Measurements from ENCODE around the gene PLB1.
"Not testable (repeated sequence)": the region's sequence is repeated elsewhere in the genome, so short reads cannot be mapped to it uniquely, and the experiment has no call there.

Gene PLB1

GRCh38 chr2:28469947-28470535, 25.8 kb upstream of the PLB1 start:
- DNase-seq (ENCODE audit: low spot score): no peak

DNA sequence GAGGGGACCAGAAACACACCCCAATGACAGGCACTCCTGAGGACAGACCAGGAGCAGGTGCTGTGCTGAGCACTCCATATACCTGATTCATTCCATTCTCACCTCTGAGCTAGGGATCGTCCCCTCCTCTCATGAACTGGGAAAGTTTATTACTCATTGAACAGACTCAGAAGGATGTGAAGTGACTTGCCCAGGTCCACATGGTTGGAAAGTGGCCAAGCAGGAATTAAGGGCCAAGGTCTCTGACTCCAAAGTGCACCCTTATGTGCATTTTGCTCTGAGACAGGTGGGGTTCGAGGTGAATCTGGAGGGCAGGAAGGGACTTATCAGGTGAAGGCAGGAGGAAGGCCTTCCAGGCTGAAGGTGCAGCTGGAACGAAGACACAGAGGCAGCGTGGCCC, 25.1 kb upstream of the PLB1 start:
- DNase-seq (ENCODE audit: low spot score): peak; percentile 29

DNA sequence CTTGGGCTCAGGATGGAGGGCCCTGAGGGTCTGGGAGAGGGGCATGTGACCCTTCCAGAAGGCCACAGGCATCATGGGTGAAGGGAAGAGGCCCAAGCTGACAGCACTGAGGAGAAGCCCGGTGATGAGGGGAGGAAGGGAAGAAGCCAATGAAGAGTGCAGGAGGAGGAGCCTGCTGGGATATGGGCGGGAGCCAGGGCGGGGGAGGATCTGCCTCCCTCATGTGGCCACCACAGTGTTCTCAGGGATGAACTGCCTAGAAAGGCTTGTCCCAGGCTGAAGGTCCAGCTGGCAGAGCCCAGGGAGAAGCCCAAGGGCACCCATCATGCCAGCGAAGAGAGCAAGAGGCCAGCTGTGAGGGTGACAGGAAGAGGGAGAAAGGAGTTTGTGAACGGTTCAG, 24.6 kb upstream of the PLB1 start:
- DNase-seq (ENCODE audit: low spot score): peak; percentile 26

DNA sequence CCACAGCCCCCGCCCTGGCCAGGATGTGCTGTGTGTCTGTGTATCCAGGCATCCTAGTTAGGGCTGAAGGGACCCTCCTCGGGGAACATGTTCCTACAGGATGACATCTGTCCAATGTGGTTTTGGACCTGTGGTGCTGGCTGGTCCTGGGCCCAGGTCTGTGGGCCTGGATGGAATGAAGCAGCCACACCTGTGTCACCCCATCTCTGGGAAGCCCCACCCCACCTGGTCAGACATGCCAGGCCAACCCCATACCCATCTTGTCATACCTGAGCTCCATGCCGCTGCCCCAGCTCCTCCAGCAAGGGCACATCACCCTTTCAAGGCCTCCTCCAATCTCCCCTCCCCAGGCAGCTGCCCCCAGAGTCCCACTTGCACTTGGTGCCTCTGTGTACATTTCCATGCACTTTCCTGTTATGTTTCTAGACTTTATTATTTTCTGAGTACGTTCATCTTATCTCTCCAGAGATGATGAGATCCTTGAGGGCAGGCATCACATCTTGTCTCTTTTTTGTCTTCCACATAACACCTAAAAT, 24.1 kb upstream of the PLB1 start:
- DNase-seq (ENCODE audit: low spot score): no peak

DNA sequence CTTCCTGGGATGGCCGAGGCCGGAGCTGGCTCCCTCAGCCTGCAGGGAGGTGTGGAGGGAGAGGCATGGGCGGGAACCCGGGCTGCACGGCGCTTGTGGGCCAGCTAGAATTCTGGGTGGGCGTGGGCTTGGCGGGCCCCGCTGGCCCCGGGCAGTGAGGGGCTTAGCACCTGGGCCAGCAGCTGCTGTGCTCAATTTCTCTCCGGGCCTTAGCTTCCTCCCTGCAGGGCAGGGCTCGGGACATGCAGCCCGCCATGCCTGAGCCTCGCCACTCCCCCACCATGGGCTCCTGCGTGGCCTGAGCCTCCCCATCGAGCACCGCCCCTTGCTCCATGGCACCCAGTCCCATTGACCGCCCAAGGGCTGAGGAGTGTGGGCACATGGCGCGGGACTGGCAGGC, 23.2 kb upstream of the PLB1 start:
- not testable (repeated sequence) for DNase-seq (ENCODE audit: low spot score)

- no peak for DNase-seq (ENCODE audit: low spot score)
Observed at GRCh38 chr2:28475088-28475595, 20.7 kb upstream of the PLB1 start.

DNA sequence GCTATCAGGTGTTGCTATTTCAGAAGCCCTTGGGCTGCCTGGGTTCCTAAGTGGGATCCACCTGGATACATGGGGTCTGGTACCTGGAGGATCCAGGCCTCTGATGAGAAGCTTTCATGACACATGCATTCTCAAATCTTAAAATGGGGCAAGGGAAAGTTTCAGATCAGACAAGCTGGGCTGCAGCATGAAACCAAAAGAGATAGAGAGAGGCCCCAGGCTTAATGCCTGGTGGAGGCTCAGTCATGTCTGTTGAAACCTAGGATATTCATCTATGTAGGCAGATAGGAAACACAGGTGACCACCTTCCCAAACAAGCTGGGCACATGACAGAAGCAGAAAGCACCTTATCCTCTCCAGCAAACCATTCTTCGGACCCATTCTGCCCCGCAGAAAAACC, 18.8 kb upstream of the PLB1 start:
- DNase-seq (ENCODE audit: low spot score): no peak

DNA sequence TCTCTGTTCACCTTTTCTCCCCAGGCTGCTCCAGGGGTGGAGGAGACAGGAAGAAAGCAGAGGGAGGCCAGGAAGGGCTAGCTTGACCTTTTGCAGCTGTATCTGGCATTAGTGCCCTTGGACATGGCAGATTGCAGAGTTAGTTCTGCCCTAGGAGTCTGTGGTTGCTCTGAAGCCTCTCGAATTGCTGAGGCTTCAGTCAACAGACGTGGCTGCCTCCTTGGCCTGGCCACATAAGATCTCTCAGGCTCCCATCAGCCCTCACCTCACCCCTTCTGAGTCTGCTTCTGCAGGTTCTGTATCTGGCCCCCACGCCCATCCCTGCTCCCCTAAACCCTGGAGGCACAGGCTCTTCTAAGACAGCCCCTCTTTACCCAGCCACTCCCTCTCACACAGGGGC, 18.2 kb upstream of the PLB1 start:
- DNase-seq (ENCODE audit: low spot score): no peak

- no peak for DNase-seq (ENCODE audit: low spot score)
Observed at GRCh38 chr2:28480403-28481049, 15.3 kb upstream of the PLB1 start.

GRCh38 chr2:28481905-28482304, 14.0 kb upstream of the PLB1 start:
- no peak for DNase-seq (ENCODE audit: low spot score)

GRCh38 chr2:28484835-28485234, 11.0 kb upstream of the PLB1 start:
- no peak for DNase-seq (ENCODE audit: low spot score)

- DNase-seq (ENCODE audit: low spot score): no peak
Observed at GRCh38 chr2:28486526-28486925, 9.3 kb upstream of the PLB1 start.

GRCh38 chr2:28487258-28487657, 8.6 kb upstream of the PLB1 start:
- DNase-seq (ENCODE audit: low spot score): no peak

GRCh38 chr2:28488083-28488830, 7.6 kb upstream of the PLB1 start:
- DNase-seq (ENCODE audit: low spot score): no peak

GRCh38 chr2:28488858-28489575, 6.8 kb upstream of the PLB1 start:
- DNase-seq (ENCODE audit: low spot score): no peak

DNA sequence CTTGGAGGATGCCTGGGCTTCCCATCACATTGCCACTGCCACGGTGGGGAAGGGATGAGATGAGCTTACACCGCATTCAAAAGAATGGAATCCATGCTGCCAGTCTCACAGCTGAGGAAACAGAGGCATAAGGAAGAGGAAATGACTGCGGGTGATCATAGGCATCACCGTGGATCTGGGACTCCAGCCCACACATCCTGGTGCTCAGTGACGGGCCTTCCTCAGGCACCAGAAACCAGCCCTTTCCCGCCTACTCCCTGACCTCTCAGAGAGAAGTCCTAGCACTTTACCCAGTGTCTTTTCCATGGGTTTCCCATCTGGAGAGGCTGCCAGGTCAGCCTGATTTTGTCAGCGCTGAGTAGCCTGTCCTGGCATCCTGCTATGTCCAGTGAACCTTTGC, 5.3 kb upstream of the PLB1 start:
- DNase-seq (ENCODE audit: low spot score): no peak

DNA sequence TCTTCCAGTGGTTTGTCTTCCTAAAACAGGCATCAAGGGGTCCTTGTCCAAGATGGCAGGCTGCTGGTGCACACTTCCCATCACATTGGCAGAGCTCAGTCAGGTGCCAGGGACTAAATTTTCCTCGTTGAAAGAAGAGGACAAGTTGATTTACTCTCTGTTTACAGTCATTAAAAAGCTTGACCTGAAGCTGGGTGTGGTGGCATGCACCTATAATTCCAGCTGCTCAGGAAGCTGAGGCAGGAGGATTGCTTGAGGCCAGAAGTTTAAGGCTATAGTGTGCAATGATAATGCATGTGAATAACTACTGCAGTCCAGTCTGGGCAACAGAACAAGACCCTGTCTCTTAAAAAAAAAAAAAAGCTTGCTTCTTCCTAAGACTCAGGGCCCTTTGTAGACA, 3.6 kb upstream of the PLB1 start:
- no peak for DNase-seq (ENCODE audit: low spot score)

- no peak for DNase-seq (ENCODE audit: low spot score)
Observed at GRCh38 chr2:28493636-28494035, 2.2 kb upstream of the PLB1 start.

DNA sequence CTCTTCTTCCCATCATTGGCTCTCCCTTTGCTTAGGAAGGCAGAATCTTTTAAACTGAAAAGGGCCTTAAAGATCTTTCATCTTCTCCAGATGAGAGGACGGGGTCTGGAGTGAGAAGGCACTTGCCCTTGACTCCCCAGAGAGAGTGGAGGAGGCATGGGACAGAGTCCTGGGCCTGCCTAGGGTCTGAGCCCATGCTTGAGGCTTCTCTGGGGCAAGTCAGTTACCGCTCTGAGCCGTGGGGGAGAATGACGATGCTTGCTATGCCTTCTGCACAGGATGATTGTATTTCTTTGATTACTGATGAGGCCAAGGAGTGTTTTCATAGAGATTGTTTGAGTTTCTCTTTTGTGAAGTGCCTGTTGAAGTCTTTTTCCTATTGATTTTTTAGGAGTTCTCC, 921 bp downstream of the PLB1 start:
- DNase-seq (ENCODE audit: low spot score): no peak

DNA sequence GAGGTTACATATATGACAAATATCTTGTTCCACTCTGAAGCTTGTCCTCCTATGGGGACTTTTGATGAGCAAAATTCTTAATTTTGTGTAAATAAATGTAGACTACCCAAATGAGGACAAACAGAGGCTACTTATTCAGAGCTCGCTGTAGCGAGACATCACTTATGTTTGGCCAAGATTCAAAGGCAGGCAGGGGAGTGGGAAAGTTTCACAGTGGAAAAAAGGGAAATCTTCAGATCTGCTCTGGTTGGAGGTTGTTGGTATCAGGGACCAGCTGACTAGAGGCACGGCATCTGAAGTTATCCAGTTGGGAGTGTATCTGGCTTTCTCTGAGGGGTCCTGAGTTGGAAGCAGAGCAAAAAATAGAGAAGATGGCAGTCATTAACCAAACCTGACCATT, 1.3 kb downstream of the PLB1 start:
- no peak for DNase-seq (ENCODE audit: low spot score)

- no peak for DNase-seq (ENCODE audit: low spot score)
Observed at GRCh38 chr2:28499282-28499681, 3.4 kb downstream of the PLB1 start.

- DNase-seq (ENCODE audit: low spot score): no peak
Observed at GRCh38 chr2:28505361-28505760, 9.5 kb downstream of the PLB1 start.
